ENCODE results near the gene SCD5.

- TF ChIP-seq CTCF (IDR thresholded peaks at IDR 0.05) (no peak), POLR2A (IDR thresholded peaks at IDR 0.05) (no peak)
Observed at GRCh38 chr4:82704156-82704555, 94.4 kb downstream of the SCD5 start.
